IPS DF 6.9 (cell line): ENCODE measurements around the gene RAB3IP.

Source experiments
- DNase-seq: peaks from one replicate; pipeline ENCODE4 v3.0.0-alpha.2; 2013; ENCODE audit warnings: low read depth, low spot score
- H3K27ac ChIP-seq: one replicate; pipeline ENCODE4 v1.5.1; 2013; ENCODE audit warnings: low read length, control low read depth
- H3K27me3 ChIP-seq: 2 replicates; pipeline ENCODE4 v1.6.1; 2013; ENCODE audit warnings: mild to moderate bottlenecking, low read length; ENCODE audit not compliant: control insufficient read depth, insufficient read depth
- H3K36me3 ChIP-seq: 2 replicates; pipeline ENCODE4 v1.6.1; 2013; ENCODE audit warnings: low read length; ENCODE audit not compliant: control insufficient read depth, insufficient read depth
- H3K4me1 ChIP-seq: 2 replicates; pipeline ENCODE4 v1.6.1; 2013; ENCODE audit warnings: low read length; ENCODE audit not compliant: control insufficient read depth, insufficient read depth
- H3K4me3 ChIP-seq: 2 replicates; pipeline ENCODE4 v1.5.1; 2013; ENCODE audit warnings: mild to moderate bottlenecking, low read length
- H3K9me3 ChIP-seq: 2 replicates; pipeline ENCODE4 v1.6.1; 2013; ENCODE audit warnings: low read length, inconsistent platforms; ENCODE audit not compliant: control insufficient read depth, insufficient read depth
- WGBS: extraction: QIAGEN DNeasy Blood & Tissue Kit; methylation state at CpG from one replicate; pipeline ENCODE4 v1.1.7; 2013; ENCODE audit warnings: mixed read lengths, missing lambda C conversion rate; ENCODE audit not compliant: insufficient read length, insufficient coverage; 5-methylcytosine and 5-hydroxymethylcytosine counted together

RAB3IP gene

GRCh38 chr12:69714542-69714941, 24.1 kb upstream of the RAB3IP start:
- H3K4me1 ChIP-seq = no peaks in the 10 kb centered on the region
- H3K9me3 ChIP-seq = no peaks in the 10 kb centered on the region
- no peak overlapping the region for H3K27ac ChIP-seq
- no peaks in the 10 kb centered on the region for H3K27me3 ChIP-seq
- no peaks in the 10 kb centered on the region for H3K36me3 ChIP-seq
- H3K4me3 ChIP-seq = no peak overlapping the region
- 100% methylated on average over 1 of the region's 3 CpGs for WGBS
- no peak for DNase-seq

GRCh38 chr12:69719336-69720316, 19.0 kb upstream of the RAB3IP start:
- H3K27me3 ChIP-seq = no peaks in the 10 kb centered on the region
- no peak overlapping the region for H3K4me3 ChIP-seq
- no peaks in the 10 kb centered on the region for H3K9me3 ChIP-seq
- no peaks in the 10 kb centered on the region for H3K4me1 ChIP-seq
- H3K36me3 ChIP-seq = no peaks in the 10 kb centered on the region
- H3K27ac ChIP-seq = no peak overlapping the region
- DNase-seq = no peak
- WGBS = no CpG with 5 or more reads among the region's 1 CpG

GRCh38 chr12:69720750-69721149, 17.9 kb upstream of the RAB3IP start:
- no peak overlapping the region for H3K4me3 ChIP-seq
- H3K9me3 ChIP-seq = no peaks in the 10 kb centered on the region
- H3K27me3 ChIP-seq = no peaks in the 10 kb centered on the region
- no peaks in the 10 kb centered on the region for H3K4me1 ChIP-seq
- no peak for DNase-seq
- WGBS = no CpG with 5 or more reads among the region's 3 CpGs
- no peaks in the 10 kb centered on the region for H3K36me3 ChIP-seq
- no peak overlapping the region for H3K27ac ChIP-seq

GRCh38 chr12:69726922-69727321, 11.7 kb upstream of the RAB3IP start:
- Histone ChIP-seq H3K27me3 (no peaks in the 10 kb centered on the region), H3K9me3 (no peaks in the 10 kb centered on the region), H3K27ac (no peak overlapping the region), H3K4me1 (no peaks in the 10 kb centered on the region), H3K4me3 (no peak overlapping the region), H3K36me3 (no peaks in the 10 kb centered on the region)
- DNase-seq = no peak
- WGBS = no CpG with 5 or more reads among the region's 4 CpGs

GRCh38 chr12:69732088-69732487, 6.6 kb upstream of the RAB3IP start:
- DNase-seq = no peak
- Histone ChIP-seq H3K27ac (no peak overlapping the region), H3K4me1 (no peaks in the 10 kb centered on the region), H3K27me3 (no peaks in the 10 kb centered on the region), H3K4me3 (no peak overlapping the region), H3K9me3 (no peaks in the 10 kb centered on the region), H3K36me3 (no peaks in the 10 kb centered on the region)
- no CpG with 5 or more reads among the region's 1 CpG for WGBS

- Histone ChIP-seq H3K4me3 (no peak overlapping the region), H3K27me3 (peaks cover 2% of the 10 kb centered on the region; the same call in 1 of the 2 replicates), H3K27ac (no peak overlapping the region), H3K36me3 (no peaks in the 10 kb centered on the region), H3K4me1 (no peaks in the 10 kb centered on the region), H3K9me3 (no peaks in the 10 kb centered on the region)
- DNase-seq = no peak
- WGBS = no CpG with 5 or more reads among the region's 1 CpG
Measured at GRCh38 chr12:69733638-69734037, 5.0 kb upstream of the RAB3IP start.

GRCh38 chr12:69739287-69740191, 879 bp downstream of the RAB3IP start:
- WGBS = no CpG with 5 or more reads among the region's 66 CpGs
- no peaks in the 10 kb centered on the region for H3K36me3 ChIP-seq
- no peak overlapping the region for H3K27ac ChIP-seq
- H3K27me3 ChIP-seq = peaks cover 2% of the 10 kb centered on the region; the same call in 1 of the 2 replicates
- H3K4me1 ChIP-seq = no peaks in the 10 kb centered on the region
- no peaks in the 10 kb centered on the region for H3K9me3 ChIP-seq
- DNase-seq = no peak
- peak overlapping the region; percentile 93 for H3K4me3 ChIP-seq

- H3K27me3 ChIP-seq = no peaks in the 10 kb centered on the region
- WGBS = no CpG with 5 or more reads among the region's 4 CpGs
- DNase-seq = no peak
- H3K9me3 ChIP-seq = no peaks in the 10 kb centered on the region
- H3K27ac ChIP-seq = no peak overlapping the region
- no peaks in the 10 kb centered on the region for H3K4me1 ChIP-seq
- no peak overlapping the region for H3K4me3 ChIP-seq
- no peaks in the 10 kb centered on the region for H3K36me3 ChIP-seq
Measured at GRCh38 chr12:69744109-69744508, 5.4 kb downstream of the RAB3IP start.

GRCh38 chr12:69751476-69751875, 12.8 kb downstream of the RAB3IP start:
- Histone ChIP-seq H3K27me3 (no peaks in the 10 kb centered on the region), H3K9me3 (no peaks in the 10 kb centered on the region), H3K36me3 (no peaks in the 10 kb centered on the region), H3K4me1 (no peaks in the 10 kb centered on the region), H3K27ac (no peak overlapping the region), H3K4me3 (no peak overlapping the region)
- WGBS = no CpG with 5 or more reads among the region's 1 CpG
- DNase-seq = no peak

GRCh38 chr12:69755302-69755701, 16.6 kb downstream of the RAB3IP start:
- no peaks in the 10 kb centered on the region for H3K36me3 ChIP-seq
- H3K4me3 ChIP-seq = no peak overlapping the region
- no peaks in the 10 kb centered on the region for H3K27me3 ChIP-seq
- H3K27ac ChIP-seq = no peak overlapping the region
- no peak for DNase-seq
- no CpG with 5 or more reads among the region's 5 CpGs for WGBS
- H3K4me1 ChIP-seq = no peaks in the 10 kb centered on the region
- H3K9me3 ChIP-seq = no peaks in the 10 kb centered on the region; the same call in 1 of the 2 replicates
